Stimulated activated CD8-positive, alpha-beta memory T cell treated with anti-CD3 and anti-CD28 coated beads, Interleukin-4, amount 100 ng/mL, for 4 hours (primary cell): Measurements from ENCODE around the gene GALNT16.
"Not testable (repeated sequence)": the region's sequence is repeated elsewhere in the genome, so short reads cannot be mapped to it uniquely, and the experiment has no call there.

Source experiments
- DNase-seq, 2 donors: peaks; one replicate each; pipeline ENCODE4 v3.0.0-alpha.2; 2020; ENCODE audit warnings: low read depth in 2 of 2, low spot score in 1 of 2

The GALNT16 gene

GRCh38 chr14:69259168-69259526 is 811 bp upstream of the GALNT16 start:
- DNase-seq: no peak

DNA sequence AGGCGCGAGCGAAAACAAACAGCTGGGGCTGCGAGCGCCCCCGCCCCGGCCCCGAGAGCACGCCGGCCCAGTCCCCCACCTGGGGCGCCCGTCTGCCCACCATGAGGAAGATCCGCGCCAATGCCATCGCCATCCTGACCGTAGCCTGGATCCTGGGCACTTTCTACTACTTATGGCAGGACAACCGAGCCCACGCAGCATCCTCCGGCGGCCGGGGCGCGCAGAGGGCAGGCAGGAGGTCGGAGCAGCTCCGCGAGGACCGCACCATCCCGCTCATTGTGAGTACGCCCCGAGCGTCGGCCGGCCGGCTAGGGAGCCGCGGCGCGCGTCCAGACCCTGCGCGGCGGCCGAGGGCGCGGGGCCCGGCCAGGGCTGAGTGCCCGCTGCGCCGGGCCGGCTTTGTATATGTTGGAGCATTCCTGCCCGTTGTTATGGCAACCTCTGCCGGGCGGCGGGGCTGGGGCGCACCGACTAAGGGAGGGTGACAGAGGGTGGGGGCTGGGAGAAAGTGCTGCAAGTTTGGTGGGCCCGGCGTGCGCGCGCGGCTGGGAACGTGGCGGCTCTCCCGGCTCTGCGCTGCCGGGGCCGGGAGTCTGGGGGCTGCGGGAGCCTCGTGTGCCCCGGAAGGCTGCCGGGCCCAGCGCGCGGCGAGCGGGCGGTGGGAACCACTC is 367 bp downstream of the GALNT16 start:
- no peak for DNase-seq

DNA sequence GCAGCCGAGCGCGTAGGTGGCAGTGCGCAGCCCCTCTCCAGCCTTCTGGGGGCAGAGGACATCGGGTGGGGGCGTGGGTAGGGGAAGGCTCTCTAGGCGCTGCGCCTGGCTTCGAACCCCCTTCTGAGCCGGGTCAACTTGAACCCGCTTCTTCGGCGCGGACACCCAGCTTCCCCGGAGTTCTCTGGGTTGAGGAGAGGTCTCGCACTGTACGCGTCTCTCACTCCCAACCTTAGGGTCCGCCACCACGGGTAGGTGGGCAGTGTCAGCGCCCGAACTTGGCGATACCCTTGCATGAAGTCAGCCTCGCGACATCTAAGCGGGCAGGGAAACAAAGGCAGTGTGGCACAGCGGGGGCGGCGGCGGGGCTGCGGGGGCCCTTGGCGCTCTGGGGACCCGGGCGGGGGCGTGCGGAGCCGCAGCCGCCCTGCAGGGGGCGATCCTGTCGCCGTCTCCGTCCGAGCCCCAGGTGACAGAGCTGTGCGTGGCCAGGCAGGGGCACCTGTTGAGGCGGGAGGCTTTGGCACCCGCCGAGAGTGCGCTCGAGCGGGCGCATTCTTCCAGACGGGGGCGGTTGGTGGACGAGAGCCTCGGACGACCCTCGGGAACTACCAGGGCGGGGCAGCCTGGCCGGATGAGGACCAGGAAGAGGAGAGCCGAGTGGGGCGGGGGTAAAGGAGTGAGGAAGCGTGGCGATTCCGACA is 1.1 kb downstream of the GALNT16 start:
- no peak for DNase-seq

DNA sequence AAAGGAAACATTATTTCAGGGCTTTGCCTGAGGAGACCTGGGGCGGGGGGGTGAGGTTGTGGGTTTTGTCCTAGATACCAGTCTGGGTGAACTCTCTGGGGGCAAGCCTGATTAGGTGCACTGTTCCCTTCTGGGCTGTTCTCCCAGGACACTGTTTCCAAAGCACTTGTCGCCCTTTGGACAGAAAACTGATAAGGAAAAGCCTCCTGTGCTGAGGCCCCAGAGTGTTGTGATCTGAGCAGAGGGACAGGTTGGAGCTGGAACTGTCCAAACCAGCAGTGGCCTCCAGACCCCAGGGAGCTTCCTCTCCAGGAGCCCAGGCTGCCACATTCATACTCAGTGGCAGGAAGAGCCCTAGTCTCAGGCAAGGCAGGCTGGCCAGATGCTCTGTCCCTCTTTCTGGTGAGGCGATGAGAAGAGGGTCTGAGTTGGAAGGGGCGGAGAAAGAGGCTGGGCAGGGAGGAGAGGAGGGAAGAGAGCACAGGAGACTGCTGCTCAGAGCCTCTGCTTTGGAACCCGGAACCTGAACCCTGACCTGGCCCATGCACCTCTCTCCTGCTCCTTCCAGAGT is 1.9 kb downstream of the GALNT16 start:
- no peak for DNase-seq

DNA sequence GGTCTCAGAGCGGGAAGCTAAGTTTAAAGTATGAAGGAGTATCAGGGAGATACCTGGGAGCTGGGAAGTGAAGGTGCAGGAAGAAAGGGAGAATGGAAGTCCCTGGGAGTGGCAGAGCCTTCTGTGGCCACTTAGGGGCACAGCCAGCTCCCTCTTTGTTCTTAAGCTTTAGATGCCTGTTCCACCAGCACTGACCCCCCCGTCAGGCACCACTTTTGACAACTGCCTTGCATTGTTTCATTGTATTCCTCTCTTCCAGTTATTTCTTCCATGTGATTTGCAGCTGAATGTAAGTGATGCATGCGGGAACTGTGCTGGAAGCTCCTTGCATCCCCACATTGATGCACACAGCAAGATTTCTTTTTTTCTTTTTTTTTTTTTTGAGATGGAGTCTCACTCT is 2.6 kb downstream of the GALNT16 start:
- no peak for DNase-seq

DNA sequence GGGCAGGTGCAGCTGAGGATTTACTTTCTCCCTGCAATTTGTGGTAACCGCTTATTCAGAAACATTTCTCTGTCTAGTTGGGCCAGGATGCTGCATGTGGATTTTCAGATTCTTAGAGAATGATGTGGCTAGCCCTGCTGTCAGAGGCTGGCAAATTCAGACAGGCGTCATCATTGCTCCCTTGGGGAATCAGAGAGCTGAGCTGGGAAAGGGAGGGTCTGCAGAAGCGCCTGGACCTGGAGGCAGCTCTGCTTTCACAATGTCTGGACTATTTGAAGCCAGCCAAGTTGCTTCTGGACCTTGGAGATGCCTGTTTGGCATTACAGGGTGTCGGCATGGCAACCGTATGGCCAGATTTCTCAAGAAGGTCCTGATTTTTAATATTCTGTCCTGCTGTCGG is 3.4 kb downstream of the GALNT16 start:
- DNase-seq: no peak

DNA sequence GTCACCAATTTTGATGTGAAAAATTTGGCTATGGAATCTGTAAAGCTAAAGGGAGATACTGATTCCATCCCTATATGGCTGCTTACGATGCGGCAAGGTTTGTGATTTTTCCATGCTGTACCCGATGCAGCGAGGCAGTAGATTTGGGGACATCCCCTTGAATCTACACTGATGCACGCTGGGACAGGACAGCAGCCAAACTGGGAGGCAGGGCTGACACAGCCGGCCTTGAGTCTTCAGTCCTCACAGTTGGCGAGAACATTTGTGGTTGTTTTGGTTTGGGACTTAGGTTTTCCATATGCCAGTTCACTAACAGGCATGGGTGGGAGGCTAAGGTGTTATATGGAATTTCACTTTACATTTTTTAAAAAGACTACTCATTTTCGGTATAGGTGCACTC is 3.8 kb downstream of the GALNT16 start:
- no peak for DNase-seq

GRCh38 chr14:69266572-69267345 is 6.8 kb downstream of the GALNT16 start:
- DNase-seq: no peak

- no peak for DNase-seq
Observed at GRCh38 chr14:69267492-69267891, 7.5 kb downstream of the GALNT16 start.

DNA sequence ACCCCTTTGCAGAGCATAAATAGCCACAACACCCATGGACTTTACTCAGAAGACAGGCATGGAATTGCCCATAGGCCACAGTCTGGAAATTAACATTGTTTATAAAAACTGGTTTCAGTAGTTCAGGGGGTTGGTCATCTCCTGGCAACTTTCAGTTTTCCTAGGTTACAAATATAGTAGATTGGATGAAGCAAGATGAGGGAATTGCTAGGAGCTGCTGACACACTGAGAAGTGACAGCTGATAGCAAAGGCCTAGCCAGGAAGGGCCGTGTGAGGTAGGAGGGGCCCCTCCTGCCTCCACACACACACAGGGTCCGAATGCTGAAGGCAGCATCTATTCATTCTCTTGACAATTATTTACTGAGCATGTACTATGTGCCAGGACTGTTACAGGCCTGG is 8.3 kb downstream of the GALNT16 start:
- DNase-seq: no peak

DNA sequence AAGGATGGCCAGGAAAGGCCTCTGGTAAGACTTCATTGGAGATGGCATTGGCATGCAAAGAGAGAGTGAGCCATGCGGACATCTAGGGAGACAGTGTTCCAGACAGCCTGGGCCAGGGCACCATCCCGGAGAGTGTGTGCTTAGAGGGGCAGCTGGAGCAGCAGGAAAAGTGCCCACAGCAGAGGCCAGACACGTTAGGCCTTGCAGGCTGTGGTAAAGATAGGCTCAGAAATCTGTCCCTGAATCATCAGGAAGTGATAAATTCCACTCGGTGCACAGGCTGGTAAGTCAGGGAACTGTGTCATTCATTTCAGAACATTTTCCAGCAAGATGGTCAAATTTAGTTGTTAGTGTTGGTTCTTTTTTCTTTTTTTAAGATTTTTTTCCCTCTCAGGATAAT is 8.8 kb downstream of the GALNT16 start:
- DNase-seq: no peak

- no peak for DNase-seq
Observed at GRCh38 chr14:69269381-69269780, 9.4 kb downstream of the GALNT16 start.

- no peak for DNase-seq
Observed at GRCh38 chr14:69270097-69270496, 10.1 kb downstream of the GALNT16 start.

DNA sequence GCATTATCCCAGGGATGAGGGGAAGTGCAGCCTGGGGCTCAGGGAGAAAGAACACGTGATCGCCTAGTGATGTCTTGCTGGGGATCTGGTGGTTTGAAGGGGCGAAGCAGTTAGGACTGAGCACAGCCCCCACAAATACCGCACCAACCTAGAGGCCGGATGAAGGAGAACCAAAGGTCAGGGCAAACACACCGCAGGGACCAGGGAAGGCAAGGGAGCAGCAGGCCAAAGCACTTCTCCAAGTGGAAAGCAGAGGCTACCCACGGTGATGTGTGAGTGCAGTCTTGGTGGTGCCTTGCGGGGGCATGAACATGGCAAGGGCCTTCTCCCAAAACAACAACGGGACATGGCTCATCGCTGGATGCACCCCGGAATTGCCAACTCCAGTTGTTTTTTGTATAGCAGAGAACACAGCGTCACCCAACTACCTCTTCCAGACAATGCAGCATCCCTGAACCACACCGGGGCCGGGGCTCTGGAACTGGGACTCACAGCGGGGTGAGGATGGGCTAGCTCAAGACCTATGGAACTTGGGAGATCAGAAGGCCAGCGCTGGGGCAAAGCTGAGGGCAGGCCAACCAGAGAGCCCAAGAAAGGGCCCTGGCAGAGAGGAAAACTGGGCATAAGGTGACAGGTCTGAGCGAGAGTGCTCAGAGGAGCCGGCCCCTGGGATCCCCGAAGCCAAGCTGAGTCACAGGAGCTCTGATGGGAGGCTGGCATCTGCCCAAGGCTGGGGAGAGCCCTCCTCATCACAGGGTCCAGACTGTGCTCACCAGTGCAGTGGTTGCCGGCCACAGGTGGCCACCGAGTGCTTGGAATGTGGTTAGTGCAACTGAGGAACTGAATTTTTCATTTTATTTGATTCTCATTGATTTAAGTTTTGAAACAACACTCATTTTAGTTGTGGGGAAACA is 11.1 kb downstream of the GALNT16 start:
- no peak for DNase-seq

DNA sequence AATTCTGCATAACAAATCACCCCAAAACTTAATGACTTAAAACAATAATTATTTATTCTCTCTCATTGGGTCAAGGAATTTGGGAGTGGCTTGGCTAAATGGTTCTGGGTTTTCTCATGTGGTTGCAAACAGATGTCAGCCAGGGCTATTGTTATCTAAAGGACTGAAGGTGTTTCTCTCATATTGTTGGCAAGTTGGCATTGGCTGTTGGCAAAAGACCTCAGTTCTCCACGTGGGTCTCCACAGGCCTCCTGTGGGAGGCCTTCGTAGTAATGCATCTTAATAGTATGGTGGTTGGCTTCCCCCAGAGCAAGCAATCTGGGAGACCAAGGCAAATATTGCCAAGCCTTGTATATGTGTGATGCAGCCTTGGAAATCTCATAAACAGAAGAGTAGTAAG is 14.4 kb downstream of the GALNT16 start:
- DNase-seq: no peak

GRCh38 chr14:69275331-69275730 is 15.4 kb downstream of the GALNT16 start:
- no peak for DNase-seq

DNA sequence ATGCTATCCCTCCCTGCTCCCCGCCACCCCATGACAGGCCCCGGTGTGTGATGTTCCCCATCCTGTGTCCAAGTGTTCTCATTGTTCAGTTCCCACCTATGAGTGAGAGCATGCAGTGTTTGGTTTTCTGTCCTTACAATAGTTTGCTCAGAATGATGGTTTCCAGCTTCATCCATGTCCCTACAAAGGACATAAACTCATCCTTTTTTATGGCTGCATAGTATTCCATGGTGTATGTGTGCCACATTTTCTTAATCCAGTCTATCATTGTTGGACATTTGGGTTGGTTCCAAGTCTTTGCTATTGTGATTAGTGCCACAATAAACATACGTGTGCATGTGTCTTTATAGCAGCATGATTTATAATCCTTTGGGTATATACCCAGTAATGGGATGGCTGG is 17.4 kb downstream of the GALNT16 start:
- not testable (repeated sequence) for DNase-seq

GRCh38 chr14:69280746-69281291 is 20.9 kb downstream of the GALNT16 start:
- no peak for DNase-seq

DNA sequence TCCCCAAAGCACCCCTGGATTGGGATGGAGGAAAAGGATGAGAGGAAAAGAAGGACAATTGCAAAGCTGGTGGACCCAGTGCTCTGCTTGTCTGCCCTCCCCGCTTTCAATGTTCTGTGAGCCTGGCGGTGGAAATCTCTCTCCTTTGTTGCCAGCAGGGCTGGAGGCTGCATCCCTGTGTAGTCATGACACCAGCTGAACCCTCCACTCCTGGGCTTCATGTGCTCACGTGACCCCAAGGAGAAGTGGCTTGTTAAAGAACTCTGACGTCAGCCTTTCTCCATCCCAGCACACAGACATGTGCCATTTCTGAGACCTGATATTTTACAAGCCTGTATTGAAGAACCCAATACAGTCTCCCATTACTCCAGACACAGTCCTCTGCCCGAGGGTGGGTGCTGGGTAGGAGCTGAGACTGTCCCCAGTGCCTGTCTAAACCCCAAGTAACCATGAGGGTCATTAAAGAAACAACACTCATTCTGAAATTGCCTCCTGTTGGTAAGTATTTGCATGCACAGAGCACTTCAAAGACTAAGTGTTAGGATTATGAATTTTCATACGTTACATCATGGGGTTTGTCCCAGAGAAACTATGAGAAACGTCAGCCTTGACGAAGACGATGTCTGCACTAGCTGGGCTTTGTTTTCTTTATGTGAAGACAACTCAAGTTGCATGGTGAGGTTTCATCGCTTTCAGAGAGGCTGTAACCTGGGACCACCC is 21.7 kb downstream of the GALNT16 start:
- no peak for DNase-seq

- no peak for DNase-seq
Observed at GRCh38 chr14:69282448-69282847, 22.5 kb downstream of the GALNT16 start.
